ENCODE results near the gene ING5.

ING5 gene

DNA sequence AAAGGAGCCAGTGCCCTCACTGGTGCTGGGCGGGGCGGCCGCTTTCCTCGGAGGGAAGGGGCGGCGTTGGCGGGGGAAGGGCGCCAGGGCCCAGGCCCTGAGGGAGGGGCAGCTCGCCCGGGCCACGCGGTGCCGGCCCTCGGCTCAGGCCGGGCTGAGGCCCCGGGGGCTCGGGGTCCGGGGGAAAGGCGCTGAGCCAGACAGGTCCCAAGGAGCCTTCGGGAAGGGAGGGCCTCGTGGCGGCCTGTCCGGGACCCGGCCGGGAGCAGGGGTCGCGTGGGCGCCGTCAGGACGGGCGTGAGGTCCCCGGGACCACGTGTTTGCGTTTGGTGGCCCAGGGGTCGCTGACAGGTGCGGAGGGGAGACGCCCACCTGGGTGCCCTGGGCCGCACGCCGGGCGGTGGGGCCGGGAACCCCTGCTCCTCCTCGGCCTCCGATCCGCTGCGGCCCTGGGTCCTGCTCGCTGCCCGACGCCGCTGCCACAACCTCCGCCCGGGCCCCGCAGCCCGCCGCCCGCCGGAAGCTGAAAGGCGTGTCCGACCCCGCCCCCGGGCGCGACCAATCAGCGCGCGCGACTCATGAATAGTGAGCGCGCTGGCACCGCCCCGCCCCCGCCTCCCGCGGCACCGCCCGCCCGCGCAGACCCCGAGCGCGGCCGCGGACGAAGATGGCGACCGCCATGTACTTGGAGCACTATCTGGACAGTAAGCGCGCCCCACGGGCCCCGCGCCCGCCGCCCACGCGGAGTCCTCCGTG is at the start of gene ING5:
ING5 (plus strand) TSS at position 641 of the 756 bp plus-strand sequence; CDS start at position 668, 27 bp downstream.
- ChIA-PET POLR2A (interaction anchor here (0.5 to 1.9 kb wide), 6 partner anchors 13 to 166 kb away, joined by 3 to 8 read pairs (median 3); partner anchors contain the start of genes D2HGDH and DTYMK), CTCF (interaction anchor here (0.5 to 5.7 kb wide), 15 partner anchors 9 to 177 kb away, joined by 3 to 39 read pairs (median 5); partner anchors contain the start of gene D2HGDH)
- TF ChIP-seq, protein P1, sequence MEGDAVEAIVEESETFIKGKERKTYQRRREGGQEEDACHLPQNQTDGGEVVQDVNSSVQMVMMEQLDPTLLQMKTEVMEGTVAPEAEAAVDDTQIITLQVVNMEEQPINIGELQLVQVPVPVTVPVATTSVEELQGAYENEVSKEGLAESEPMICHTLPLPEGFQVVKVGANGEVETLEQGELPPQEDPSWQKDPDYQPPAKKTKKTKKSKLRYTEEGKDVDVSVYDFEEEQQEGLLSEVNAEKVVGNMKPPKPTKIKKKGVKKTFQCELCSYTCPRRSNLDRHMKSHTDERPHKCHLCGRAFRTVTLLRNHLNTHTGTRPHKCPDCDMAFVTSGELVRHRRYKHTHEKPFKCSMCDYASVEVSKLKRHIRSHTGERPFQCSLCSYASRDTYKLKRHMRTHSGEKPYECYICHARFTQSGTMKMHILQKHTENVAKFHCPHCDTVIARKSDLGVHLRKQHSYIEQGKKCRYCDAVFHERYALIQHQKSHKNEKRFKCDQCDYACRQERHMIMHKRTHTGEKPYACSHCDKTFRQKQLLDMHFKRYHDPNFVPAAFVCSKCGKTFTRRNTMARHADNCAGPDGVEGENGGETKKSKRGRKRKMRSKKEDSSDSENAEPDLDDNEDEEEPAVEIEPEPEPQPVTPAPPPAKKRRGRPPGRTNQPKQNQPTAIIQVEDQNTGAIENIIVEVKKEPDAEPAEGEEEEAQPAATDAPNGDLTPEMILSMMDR (IDR thresholded peaks at IDR 0.05; ENCODE audit: control extremely low read depth, extremely low read depth, low read depth, missing control alignments), result no peak
- DNase-seq (ENCODE audit: extremely low spot score), result peak; percentile 90

DNA sequence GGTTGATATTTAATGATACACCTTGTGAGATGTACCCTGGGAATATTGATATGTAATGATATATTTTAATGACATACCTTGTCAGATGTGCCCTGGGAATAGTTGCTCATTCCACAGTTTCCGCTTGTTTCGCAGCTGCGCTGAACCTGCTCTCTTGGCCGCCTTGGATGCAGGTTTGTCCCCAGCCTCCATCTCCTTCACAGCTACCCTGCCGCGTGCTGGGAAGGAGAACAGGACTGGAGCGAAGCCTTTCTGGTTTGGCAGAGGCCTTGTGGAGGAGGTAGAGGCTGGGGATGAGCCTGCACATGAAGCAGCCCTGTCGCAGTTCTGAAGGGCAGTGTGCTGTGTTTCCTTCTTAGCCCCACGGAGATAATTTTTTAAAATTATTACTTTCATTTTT is 49.7 kb upstream of the ING5 start:
- TF ChIP-seq, protein P1 (IDR thresholded peaks at IDR 0.05; ENCODE audit: control extremely low read depth, extremely low read depth, low read depth, missing control alignments), result no peak
- CTCF ChIA-PET, result no interaction called here
- DNase-seq (ENCODE audit: extremely low spot score), result no peak
- POLR2A ChIA-PET, result no interaction called here

DNA sequence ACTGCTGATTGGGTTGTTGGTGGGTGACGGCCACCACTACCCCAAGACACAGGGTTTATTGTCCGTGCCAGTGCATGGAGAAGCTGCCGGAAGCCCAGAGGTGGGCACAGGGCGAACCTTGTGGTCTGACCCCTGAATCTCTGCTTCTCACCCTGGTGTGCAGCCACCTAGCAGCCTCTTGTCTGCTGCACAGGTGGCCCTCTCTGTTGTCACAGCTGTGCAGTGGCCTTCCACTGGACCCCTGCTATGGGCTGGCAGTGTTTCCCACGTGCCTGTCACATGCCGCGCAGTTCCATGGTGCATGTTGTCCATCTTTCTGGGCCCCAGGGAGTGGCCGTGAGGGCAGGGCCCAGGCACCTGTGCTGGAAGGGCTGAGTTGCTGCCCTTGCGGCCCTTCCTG is 49.1 kb upstream of the ING5 start:
- no peak for DNase-seq (ENCODE audit: extremely low spot score)
- POLR2A ChIA-PET, result no interaction called here
- CTCF ChIA-PET, result no interaction called here
- TF ChIP-seq, protein P1 (IDR thresholded peaks at IDR 0.05; ENCODE audit: control extremely low read depth, extremely low read depth, low read depth, missing control alignments), result no peak

DNA sequence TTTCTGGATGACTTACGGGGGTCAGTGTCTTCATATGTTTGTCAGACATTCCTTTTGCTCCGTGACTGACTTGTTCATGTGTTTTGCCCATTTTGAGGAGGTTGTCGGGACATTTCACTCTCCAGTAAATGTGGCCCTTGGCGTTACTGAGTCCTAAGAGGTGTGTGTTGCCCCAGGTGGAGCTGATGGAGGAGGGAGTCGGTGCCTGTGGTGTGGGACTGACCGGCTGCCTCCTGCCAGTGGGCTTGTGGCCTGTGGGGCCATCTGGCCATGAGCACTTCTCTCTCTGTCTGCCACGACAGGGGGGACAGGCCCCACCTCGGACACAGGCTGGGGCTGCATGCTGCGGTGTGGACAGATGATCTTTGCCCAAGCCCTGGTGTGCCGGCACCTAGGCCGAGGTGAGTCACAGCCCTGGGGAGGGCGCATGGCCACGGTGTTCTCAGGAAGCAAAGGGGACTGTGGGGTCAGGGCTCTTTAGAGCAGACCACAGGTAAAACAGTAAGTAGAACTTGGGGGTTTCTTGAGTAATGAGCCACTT is 48.6 kb upstream of the ING5 start:
- TF ChIP-seq, protein P1 (IDR thresholded peaks at IDR 0.05; ENCODE audit: control extremely low read depth, extremely low read depth, low read depth, missing control alignments), result no peak
- POLR2A ChIA-PET, result no interaction called here
- CTCF ChIA-PET, result no interaction called here

DNA sequence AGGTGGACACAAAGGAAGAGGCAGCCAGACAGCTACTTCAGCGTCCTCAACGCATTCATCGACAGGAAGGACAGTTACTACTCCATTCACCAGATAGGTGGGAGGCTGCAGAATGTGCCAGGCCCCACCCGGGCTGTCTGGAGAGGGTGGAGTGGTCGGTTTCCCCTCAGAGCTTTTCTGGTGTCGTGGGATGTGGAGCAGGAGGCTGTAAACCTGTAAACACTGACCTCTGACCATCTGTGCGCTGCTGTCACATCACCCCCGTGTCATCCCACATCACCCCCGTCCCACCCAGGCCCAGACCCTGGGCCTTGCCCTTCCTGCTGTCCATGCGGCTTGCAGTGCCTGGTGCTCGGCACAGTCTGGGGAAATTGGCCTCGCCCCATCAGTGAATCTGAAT is 47.3 kb upstream of the ING5 start:
- TF ChIP-seq, protein P1 (IDR thresholded peaks at IDR 0.05; ENCODE audit: control extremely low read depth, extremely low read depth, low read depth, missing control alignments), result no peak
- POLR2A ChIA-PET, result no interaction called here
- DNase-seq (ENCODE audit: extremely low spot score), result no peak
- CTCF ChIA-PET, result no interaction called here

More for the DNA sequence above, 48.6 kb upstream of the ING5 start:
- no peak for DNase-seq (ENCODE audit: extremely low spot score)

DNA sequence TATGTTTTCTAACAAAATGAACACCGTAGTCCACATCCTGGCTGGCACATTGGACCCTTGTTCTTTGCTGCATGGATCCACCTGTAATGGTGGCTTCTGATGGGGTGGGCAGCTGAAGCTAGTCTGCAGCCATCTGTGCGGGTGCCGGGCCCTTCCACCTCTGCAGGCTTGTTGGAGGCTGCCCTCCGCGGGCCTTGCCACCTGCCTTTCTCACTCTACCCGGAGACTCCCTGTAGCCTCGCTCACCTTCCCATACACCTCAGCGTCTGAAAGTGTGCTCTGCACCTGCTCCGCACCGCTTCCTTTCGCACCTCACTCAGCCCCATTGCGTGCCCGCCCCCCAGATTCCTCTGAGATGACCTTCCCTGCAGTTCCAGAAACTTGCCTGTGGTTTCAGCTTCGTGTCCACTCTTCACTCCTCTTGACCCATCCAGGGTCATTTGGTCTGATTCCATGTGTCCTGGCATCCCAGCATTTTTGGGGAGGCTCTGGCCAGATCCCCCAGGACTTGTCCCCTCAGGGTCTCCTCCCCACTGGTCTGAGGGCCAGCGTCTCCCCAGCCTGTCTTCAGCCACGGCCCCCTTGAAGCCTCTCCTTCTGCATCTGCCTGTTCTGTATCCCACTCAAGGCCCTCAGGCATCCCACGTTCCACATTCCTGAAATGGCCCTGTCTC is 46.2 kb upstream of the ING5 start:
- DNase-seq (ENCODE audit: extremely low spot score), result no peak
- POLR2A ChIA-PET, result no interaction called here
- CTCF ChIA-PET, result no interaction called here
- TF ChIP-seq, protein P1 (IDR thresholded peaks at IDR 0.05; ENCODE audit: control extremely low read depth, extremely low read depth, low read depth, missing control alignments), result no peak

All from GM10248 (cell line).